Subcutaneous preadipocyte (primary cell): ENCODE data around the gene SLC10A7. TPM values are rescaled to one million over a fixed set of nuclear protein-coding genes. Genes with fewer than 3 reads are reported as not detected.

Experiments
- small RNA-seq: library from RNA; depleted of rRNA; stranded (forward); fragments of <200 nt; gene quantifications from one replicate; pipeline ENCODE3, GENCODE V24; 2012
- total RNA-seq: library from RNA; depleted of rRNA; stranded (reverse); fragments of >200 nt; gene quantifications from 2 replicates; pipeline ENCODE4 v1.2.3, GENCODE V29; 2012

Gene SLC10A7, protein sequence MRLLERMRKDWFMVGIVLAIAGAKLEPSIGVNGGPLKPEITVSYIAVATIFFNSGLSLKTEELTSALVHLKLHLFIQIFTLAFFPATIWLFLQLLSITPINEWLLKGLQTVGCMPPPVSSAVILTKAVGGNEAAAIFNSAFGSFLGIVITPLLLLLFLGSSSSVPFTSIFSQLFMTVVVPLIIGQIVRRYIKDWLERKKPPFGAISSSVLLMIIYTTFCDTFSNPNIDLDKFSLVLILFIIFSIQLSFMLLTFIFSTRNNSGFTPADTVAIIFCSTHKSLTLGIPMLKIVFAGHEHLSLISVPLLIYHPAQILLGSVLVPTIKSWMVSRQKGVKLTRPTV
- total RNA-seq: 6.6 and 11.1 TPM in 2 replicates

DNA sequence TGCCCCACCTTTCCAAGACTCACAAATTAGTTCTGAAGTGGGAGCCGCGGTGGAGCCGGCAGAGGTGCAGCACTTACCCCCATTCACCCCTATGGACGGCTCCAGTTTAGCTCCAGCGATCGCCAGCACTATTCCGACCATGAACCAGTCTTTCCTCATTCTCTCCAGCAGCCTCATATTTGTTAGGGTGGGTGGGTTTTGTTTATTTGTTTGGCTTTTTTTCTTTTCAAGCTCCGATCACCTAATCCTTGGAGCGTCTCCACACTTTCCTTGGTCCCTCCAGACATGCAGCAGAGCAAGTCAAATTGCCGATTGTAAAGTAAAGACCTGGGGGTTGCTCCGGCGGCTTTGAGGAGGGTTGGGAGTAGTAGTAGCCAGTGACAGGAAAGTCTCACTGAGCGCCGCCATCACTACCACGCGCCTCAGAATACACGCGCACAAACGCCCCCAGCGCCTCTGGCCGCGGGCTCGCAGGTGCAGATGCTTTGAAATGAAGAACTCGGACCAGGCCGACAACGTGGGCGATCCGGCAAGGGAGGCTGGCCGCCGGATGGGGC lies at the start of gene SLC10A7:
Gene SLC10A7 (minus strand): TSS at position 400 of the 557 bp plus-strand sequence. CDS start 223 bp downstream, at position 177.

DNA sequence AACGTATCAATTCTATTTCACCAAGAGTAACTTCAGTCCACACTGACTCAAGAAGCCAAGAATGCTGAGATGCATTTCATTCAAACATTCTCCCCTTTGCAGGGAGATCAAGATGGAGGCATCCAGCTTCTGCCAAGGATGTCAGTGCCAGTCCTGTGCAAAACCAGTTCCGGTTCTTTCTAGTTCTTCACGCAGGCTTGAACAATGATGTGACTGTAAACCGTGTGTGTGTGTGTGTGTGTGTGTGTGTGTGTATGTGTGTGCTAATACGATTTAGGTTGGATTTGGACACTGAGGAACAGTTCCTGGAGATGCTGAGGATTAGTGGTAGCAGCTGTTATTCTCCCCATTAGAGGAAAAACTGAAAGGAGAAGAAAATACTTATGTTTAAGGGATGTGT lies 307.5 kb downstream of the SLC10A7 start, which contains the start of gene REELD1:
Gene REELD1 (plus strand): TSS at position 301 of the 400 bp plus-strand sequence. CDS start 2,415 bp downstream, outside the sequence.

Small RNAs within 50 kb of the gene (small RNA-seq; reads per million reads assigned to genes)
- gene MIR7849: not detected

Other genes starting within 250 kb of the SLC10A7 start
- not detected in 2 replicates for gene POU4F2, start 117.0 kb upstream of the SLC10A7 start, total RNA-seq